ENCODE measurements around the gene C11orf98. TPM values are rescaled to one million over a fixed set of nuclear protein-coding genes. Genes with fewer than 3 reads are reported as not detected.

The C11orf98 gene
- total RNA-seq, 2 donors from 2014 or later = 125 to 140 TPM

DNA sequence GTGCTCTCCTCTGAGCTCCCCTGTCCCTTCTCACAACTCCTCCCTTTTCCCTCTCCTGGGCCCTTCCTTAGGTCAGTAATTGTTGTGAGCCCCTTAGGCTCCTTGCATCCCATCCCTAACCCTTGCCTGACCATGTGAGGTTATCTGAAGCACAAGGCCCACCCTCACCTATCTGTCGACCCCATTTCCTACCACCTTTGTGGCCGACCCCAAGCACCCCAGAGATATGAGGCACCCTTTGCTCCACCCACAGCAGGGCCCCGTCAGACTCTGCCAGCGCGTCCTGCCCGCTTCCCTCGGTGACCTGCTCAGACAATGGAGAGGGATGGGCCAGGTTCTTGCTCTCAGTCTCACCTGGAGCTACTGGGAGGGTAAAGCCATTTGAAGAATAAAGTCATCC lies 43.8 kb upstream of the C11orf98 start:
- peak overlapping the region; percentile 83 for H3K27ac ChIP-seq (ENCODE audit: low read depth, low read length)
- WGBS, 2 experiments (ENCODE audit: insufficient coverage in 1 of 2, insufficient read length in 1 of 2) = 31 to 60% methylated on average over 3 to 7 of the region's 7 CpGs
- Mint-ChIP-seq H3K9me3 (no peaks in the 10 kb centered on the region), H3K27ac (peak overlapping the region; percentile 97), H3K36me3 (ENCODE audit: low read depth) (peaks cover 35% of the 10 kb centered on the region), H3K4me3 (peak overlapping the region; percentile 73), H3K4me1 (peaks cover 46% of the 10 kb centered on the region), H3K27me3 (ENCODE audit: insufficient read depth) (no peaks in the 10 kb centered on the region)
- peaks cover 27% of the 10 kb centered on the region for H3K4me1 ChIP-seq (ENCODE audit: control insufficient read depth, insufficient read depth, low read length)
- no peaks in the 10 kb centered on the region for H3K27me3 ChIP-seq (ENCODE audit: control insufficient read depth, insufficient read depth, low read length, poor library complexity, severe bottlenecking)
- H3K9me3 ChIP-seq (ENCODE audit: control insufficient read depth, low read length) = no peaks in the 10 kb centered on the region
- H3K36me3 ChIP-seq (ENCODE audit: control insufficient read depth, insufficient read depth, low read length) = peaks cover 57% of the 10 kb centered on the region
- peak overlapping the region; percentile 84 for H3K9ac ChIP-seq (ENCODE audit: extremely low read depth, low read length, poor library complexity, severe bottlenecking)
- TF ChIP-seq CTCF (conservative IDR thresholded peaks at IDR 0.05) = no peak
- H3K4me3 ChIP-seq (ENCODE audit: low read length) = peak overlapping the region; percentile 88
- DNase-seq = peak; percentile 83

- H3K27ac ChIP-seq (ENCODE audit: low read depth, low read length) = no peak overlapping the region
- DNase-seq = no peak
- peaks cover 27% of the 10 kb centered on the region for H3K4me1 ChIP-seq (ENCODE audit: control insufficient read depth, insufficient read depth, low read length)
- H3K9me3 Mint-ChIP-seq = no peaks in the 10 kb centered on the region
- H3K9me3 ChIP-seq (ENCODE audit: control insufficient read depth, low read length) = no peaks in the 10 kb centered on the region
- no peaks in the 10 kb centered on the region for H3K27me3 Mint-ChIP-seq (ENCODE audit: insufficient read depth)
- no peaks in the 10 kb centered on the region for H3K27me3 ChIP-seq (ENCODE audit: control insufficient read depth, insufficient read depth, low read length, poor library complexity, severe bottlenecking)
- peak overlapping the region; percentile 88 for H3K4me3 ChIP-seq (ENCODE audit: low read length)
- peaks cover 42% of the 10 kb centered on the region for H3K4me1 Mint-ChIP-seq
- peak overlapping the region; percentile 97 for H3K27ac Mint-ChIP-seq
- H3K36me3 Mint-ChIP-seq (ENCODE audit: low read depth) = peaks cover 31% of the 10 kb centered on the region
- H3K9ac ChIP-seq (ENCODE audit: extremely low read depth, low read length, poor library complexity, severe bottlenecking) = peak overlapping the region; percentile 84
- no peak for TF ChIP-seq CTCF (conservative IDR thresholded peaks at IDR 0.05)
- peaks cover 57% of the 10 kb centered on the region for H3K36me3 ChIP-seq (ENCODE audit: control insufficient read depth, insufficient read depth, low read length)
- 81 to 85% methylated on average over 5 of the region's 5 CpGs for WGBS, 2 experiments (ENCODE audit: insufficient coverage in 1 of 2, insufficient read length in 1 of 2)
- peak overlapping the region; percentile 73 for H3K4me3 Mint-ChIP-seq
Measured at GRCh38 chr11:62708392-62708791, 43.4 kb upstream of the C11orf98 start.

- peaks cover 40% of the 10 kb centered on the region for H3K4me1 Mint-ChIP-seq
- no peaks in the 10 kb centered on the region for H3K27me3 ChIP-seq (ENCODE audit: control insufficient read depth, insufficient read depth, low read length, poor library complexity, severe bottlenecking)
- H3K27me3 Mint-ChIP-seq (ENCODE audit: insufficient read depth) = no peaks in the 10 kb centered on the region
- no peak for TF ChIP-seq CTCF (conservative IDR thresholded peaks at IDR 0.05)
- no peaks in the 10 kb centered on the region for H3K9me3 ChIP-seq (ENCODE audit: control insufficient read depth, low read length)
- H3K36me3 Mint-ChIP-seq (ENCODE audit: low read depth) = peaks cover 25% of the 10 kb centered on the region
- no peaks in the 10 kb centered on the region for H3K9me3 Mint-ChIP-seq
- peak; percentile 99 for DNase-seq
- WGBS, 2 experiments (ENCODE audit: insufficient coverage in 1 of 2, insufficient read length in 1 of 2) = 29 to 38% methylated on average over 8 to 9 of the region's 10 CpGs
- H3K4me1 ChIP-seq (ENCODE audit: control insufficient read depth, insufficient read depth, low read length) = peaks cover 27% of the 10 kb centered on the region
- peak within 1 kb of the TSS; percentile 81 for H3K27ac ChIP-seq (ENCODE audit: low read depth, low read length)
- H3K9ac ChIP-seq (ENCODE audit: extremely low read depth, low read length, poor library complexity, severe bottlenecking) = peak within 1 kb of the TSS; percentile 48
- peaks cover 52% of the 10 kb centered on the region for H3K36me3 ChIP-seq (ENCODE audit: control insufficient read depth, insufficient read depth, low read length)
- H3K4me3 Mint-ChIP-seq = peak within 1 kb of the TSS; percentile 83
- peak within 1 kb of the TSS; percentile 97 for H3K27ac Mint-ChIP-seq
- H3K4me3 ChIP-seq (ENCODE audit: low read length) = peak within 1 kb of the TSS; percentile 97
Measured at GRCh38 chr11:62707277-62707861, 42.4 kb upstream of the C11orf98 start, which contains the start of the genes BSCL2 and GNG3. Gene BSCL2, minus strand, starts transcription at chr11:62707424. Its CDS starts 229 bp downstream, at chr11:62707195. Gene GNG3, plus strand, starts transcription at chr11:62707676. Its CDS starts 620 bp downstream, at chr11:62708296.

Data from endodermal cell (in vitro differentiated cells).